WERI-Rb-1 (cell line): ENCODE results near the gene DNAH8.

Experiments used
- DNase-seq: peaks from one replicate; pipeline ENCODE4 v3.0.0-alpha.2; 2020
- H3K27ac ChIP-seq: fragments of 250-450 bp; sonication (Bioruptor Pico); 2 replicates; pipeline ENCODE4 v1.5.1; 2020; ENCODE audit warnings: mild to moderate bottlenecking, moderate library complexity
- H3K27me3 ChIP-seq: fragments of 250-450 bp; sonication (Bioruptor Pico); 2 replicates; pipeline ENCODE4 v1.5.1; 2021; ENCODE audit warnings: mild to moderate bottlenecking, low read depth, moderate library complexity; ENCODE audit not compliant: insufficient read depth, severe bottlenecking
- H3K36me3 ChIP-seq: fragments of 250-450 bp; sonication (Bioruptor Pico); 2 replicates; pipeline ENCODE4 v1.5.1; 2020; ENCODE audit warnings: mild to moderate bottlenecking, moderate library complexity
- H3K4me3 ChIP-seq: 2 replicates; pipeline ENCODE4 v1.5.1; 2011; ENCODE audit warnings: low read depth, mild to moderate bottlenecking, control low read depth, low read length
- H3K9me3 ChIP-seq: fragments of 250-450 bp; sonication (Bioruptor Pico); 2 replicates; pipeline ENCODE4 v1.5.1; 2021; ENCODE audit warnings: mild to moderate bottlenecking, moderate library complexity; ENCODE audit not compliant: severe bottlenecking
- CTCF ChIP-seq: IDR thresholded peaks from 2 replicates; pipeline ENCODE4 v1.5.1; 2011; ENCODE audit warnings: low read depth, mild to moderate bottlenecking, control low read depth, inconsistent platforms, low read length

DNAH8 gene

GRCh38 chr6:39029156-39030011, 314.3 kb downstream of the DNAH8 start:
- H3K4me3 ChIP-seq = no peak overlapping the region
- H3K36me3 ChIP-seq = no peaks in the 10 kb centered on the region
- H3K9me3 ChIP-seq = no peaks in the 10 kb centered on the region
- no peaks in the 10 kb centered on the region for H3K27me3 ChIP-seq
- H3K27ac ChIP-seq = no peak overlapping the region
- peak; percentile 76 for DNase-seq
- TF ChIP-seq CTCF = peak; percentile 99

GRCh38 chr6:39035681-39036080, 320.6 kb downstream of the DNAH8 start:
- Histone ChIP-seq H3K27me3 (no peaks in the 10 kb centered on the region), H3K9me3 (no peaks in the 10 kb centered on the region)

GRCh38 chr6:39037082-39037508, 322.0 kb downstream of the DNAH8 start:
- Histone ChIP-seq H3K27ac (no peak overlapping the region), H3K36me3 (no peaks in the 10 kb centered on the region), H3K27me3 (no peaks in the 10 kb centered on the region), H3K4me3 (peak overlapping the region; percentile 9; the same call in 1 of the 2 replicates), H3K9me3 (no peaks in the 10 kb centered on the region)
- DNase-seq = no peak
- TF ChIP-seq CTCF = no peak

More at GRCh38 chr6:39035681-39036080, 320.6 kb downstream of the DNAH8 start:
- Histone ChIP-seq H3K36me3 (no peaks in the 10 kb centered on the region), H3K27ac (no peak overlapping the region), H3K4me3 (no peak overlapping the region)
- no peak for DNase-seq
- TF ChIP-seq CTCF = no peak

- Histone ChIP-seq H3K9me3 (no peaks in the 10 kb centered on the region), H3K27me3 (no peaks in the 10 kb centered on the region), H3K27ac (no peak overlapping the region), H3K36me3 (no peaks in the 10 kb centered on the region), H3K4me3 (no peak overlapping the region)
- DNase-seq = no peak
- TF ChIP-seq CTCF = no peak
These were observed 322.6 kb downstream of the DNAH8 start for GRCh38 chr6:39037707-39038106.

GRCh38 chr6:39040080-39040673, 325.1 kb downstream of the DNAH8 start:
- DNase-seq = no peak
- Histone ChIP-seq H3K27me3 (no peaks in the 10 kb centered on the region), H3K9me3 (no peaks in the 10 kb centered on the region), H3K27ac (no peak overlapping the region), H3K36me3 (no peaks in the 10 kb centered on the region), H3K4me3 (no peak overlapping the region)
- no peak for TF ChIP-seq CTCF
